NCI-H226 (cell line): ENCODE measurements around the gene PLPPR1.
"Not testable (repeated sequence)": the region's sequence is repeated elsewhere in the genome, so short reads cannot be mapped to it uniquely, and the experiment has no call there.

Experiments used
- DNase-seq: peaks from one replicate; pipeline ENCODE4 v3.0.0-alpha.2; 2015

PLPPR1 gene

GRCh38 chr9:101127369-101127768 lies 98.8 kb downstream of the PLPPR1 start:
- DNase-seq: not testable (repeated sequence)

DNA sequence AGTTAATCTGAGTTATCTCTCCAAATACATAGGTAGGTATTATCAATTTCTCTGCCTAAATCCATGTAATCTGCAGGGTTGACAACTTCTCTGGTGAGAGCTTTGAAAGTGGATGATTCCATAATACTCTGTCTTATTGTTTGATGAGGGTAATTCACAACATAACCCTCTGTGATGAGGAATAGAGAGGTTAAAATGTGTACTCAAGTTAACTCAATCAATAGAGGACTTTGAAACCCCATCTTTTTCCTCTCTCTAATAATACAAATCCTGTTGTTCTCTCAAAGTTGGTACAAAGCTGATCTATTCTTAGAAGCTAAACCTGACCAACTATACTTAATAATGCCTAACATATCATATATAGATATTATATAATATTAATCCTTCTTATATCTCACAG lies 100.1 kb downstream of the PLPPR1 start:
- DNase-seq: no peak

DNA sequence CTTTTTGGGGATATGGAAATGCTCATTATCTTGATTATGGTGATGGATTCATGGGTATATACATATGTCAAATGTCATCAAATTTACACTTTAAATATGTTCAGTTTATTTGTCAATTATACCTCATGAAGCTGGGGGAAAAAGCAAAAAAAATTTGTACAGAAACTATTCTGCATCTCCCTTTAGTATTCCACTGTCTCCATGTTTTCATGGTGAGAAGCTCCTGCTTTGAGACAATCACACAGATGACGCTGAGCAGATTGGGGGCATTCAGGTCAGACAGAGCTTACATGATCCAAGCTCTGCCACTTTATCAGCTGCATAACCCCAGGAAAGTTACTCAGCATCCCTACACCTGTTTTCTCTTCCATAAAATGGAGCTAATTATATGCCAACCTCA lies 101.5 kb downstream of the PLPPR1 start:
- DNase-seq: no peak

DNA sequence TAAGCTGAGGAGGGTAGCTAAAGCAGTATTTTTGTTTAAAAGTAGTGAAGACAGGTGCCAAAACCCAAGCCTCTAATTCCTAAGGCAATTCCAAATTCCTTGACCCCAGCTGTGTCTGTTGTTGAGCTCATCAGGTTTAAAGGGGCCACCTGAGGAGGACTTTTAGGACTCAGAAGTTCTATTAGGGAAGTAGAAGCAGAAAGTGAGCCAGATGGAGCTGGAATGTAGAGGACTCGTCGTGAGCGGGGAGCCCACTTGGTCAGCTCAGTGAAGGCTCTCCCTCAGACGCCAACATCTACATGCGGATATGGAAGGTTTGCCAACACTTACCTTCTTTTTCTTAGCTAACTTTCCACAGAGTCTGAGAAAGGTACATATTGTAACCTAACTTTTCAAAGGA lies 102.8 kb downstream of the PLPPR1 start:
- no peak for DNase-seq

GRCh38 chr9:101132801-101133200 lies 104.3 kb downstream of the PLPPR1 start:
- no peak for DNase-seq

DNA sequence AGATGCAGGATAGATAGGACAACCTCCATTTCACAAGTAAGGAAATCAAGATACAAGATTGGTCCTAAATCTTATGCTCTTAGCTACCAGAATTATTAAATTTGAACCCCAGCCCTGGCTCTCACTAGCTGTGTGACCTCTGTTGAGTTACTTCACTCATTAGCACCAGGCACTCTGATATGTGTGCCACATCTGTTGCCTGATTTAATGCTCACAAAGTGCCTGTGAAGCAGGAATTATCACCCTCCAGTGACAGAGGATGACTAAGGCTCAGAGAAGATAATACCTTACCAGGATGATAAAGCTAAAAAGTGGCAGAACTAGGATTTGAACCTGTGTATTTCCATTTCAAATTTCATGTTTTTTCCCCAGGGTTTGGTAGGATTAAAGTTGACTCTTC lies 110.0 kb downstream of the PLPPR1 start:
- DNase-seq: no peak

GRCh38 chr9:101139082-101139481 lies 110.6 kb downstream of the PLPPR1 start:
- no peak for DNase-seq

GRCh38 chr9:101140764-101141163 lies 112.2 kb downstream of the PLPPR1 start:
- DNase-seq: no peak

DNA sequence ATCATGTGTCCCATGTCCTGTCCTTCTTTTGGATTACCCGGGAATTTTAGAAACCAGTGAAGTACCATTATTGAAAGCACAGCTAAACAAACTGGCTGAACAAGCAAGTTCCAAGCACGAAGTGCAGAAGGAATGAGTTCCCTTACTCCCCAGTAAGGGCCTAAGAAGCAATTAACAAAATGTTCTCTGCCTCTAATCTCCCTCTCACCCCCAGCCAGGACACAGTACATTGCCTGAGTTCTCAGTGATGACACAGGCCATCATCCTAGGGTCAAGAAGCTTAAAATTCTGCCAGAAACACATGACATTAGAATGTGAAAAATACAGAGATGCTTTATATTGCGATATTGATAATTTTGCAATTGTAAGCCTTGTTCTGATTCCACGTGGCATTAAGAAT lies 118.0 kb downstream of the PLPPR1 start:
- DNase-seq: no peak

DNA sequence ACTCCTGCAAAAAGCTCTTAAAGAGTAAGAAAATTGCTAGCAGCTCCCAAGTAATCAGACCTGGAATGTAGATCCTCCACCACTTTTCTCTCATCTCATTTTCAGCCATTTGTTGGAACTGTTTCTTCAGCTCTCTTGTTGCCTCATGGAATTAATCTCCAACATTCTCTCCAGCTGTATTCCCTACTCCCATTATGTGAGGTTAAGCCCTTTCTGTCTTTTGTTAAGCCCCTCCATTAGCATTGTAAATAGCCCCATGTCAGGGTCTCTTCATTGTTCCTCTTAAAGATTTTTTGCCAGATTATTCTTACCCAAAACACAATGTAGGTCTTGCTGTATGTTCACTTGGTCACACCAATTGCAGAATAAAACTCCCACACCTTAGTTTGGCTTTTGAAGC lies 119.8 kb downstream of the PLPPR1 start:
- DNase-seq: no peak

DNA sequence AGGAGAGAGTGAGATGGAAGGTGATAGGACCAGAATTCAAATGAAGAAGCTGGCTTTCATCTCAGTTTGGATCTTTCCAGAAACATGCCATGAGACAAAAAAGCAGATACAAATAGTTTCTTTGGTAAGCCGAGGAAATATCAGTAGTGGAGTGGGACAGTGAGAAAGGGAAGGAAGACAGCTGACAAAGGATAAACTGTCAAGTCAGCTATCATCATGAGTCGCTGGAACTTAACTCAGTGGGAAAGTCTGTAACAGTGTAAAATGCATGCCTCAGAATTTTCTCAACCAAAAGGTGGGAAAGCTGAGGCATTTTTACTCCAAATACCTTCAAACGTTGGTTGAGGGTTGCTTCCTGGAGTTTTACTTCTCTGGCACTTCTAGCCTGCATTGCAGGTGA lies 129.8 kb downstream of the PLPPR1 start:
- no peak for DNase-seq

- DNase-seq: no peak
Observed at GRCh38 chr9:101162231-101162630, 133.7 kb downstream of the PLPPR1 start.

DNA sequence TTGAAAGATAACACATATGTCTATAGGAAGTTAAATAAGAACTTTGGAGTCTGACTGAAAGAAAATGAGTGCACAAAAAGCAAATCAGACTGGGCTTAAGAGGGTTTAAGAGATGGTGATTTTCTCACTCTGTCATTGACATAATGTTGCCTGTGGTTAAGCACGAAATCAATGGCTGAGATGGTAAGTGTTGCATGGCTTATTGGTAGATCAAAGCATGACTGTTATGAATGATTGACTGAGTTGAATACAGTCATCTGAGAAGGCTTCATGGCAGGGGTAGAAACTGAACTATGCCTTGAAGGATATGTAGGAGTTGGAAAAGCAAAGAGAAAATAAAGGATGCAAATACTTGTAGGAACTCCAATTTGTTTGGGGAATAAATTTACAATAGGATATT lies 136.6 kb downstream of the PLPPR1 start:
- DNase-seq: no peak

- no peak for DNase-seq
Observed at GRCh38 chr9:101167490-101168134, 139.1 kb downstream of the PLPPR1 start.

DNA sequence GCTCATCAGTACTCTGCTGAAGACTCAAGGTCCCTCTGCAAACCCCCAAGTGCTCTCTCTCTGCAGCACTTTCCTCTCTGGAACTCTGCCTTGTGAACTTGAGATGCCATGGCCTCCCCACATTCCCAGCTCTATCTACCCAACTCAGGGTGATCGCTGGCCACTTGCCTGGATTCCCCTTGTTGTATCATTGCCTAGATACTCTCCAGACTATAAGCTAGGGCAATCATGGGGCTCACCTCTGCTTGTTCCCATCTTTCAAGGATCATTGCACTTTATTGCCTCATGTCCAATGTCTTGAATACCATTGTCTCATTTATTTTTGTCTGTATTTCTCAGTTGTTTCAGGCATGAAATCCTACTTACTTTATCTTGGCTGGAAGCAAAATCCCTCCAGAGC lies 144.1 kb downstream of the PLPPR1 start:
- no peak for DNase-seq

DNA sequence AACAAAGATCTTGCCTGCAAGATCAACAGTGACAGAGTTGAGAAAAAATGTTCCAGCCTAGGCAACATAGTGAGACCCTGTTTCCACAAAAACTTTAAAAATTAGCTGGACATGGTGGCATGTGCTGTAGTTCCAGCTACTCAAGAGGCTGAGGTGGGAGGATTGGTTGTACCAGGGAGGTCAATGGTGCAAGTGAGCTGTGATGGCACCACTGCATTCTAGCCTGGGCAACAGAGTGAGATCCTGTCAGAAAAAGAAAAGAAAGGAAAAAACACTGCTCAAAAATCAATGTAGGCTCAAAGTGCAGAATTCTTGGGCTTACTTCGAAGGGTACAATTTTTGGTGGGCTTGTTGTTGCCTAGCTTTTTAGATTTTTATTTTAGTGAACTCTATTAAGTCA lies 145.4 kb downstream of the PLPPR1 start:
- DNase-seq: no peak

- DNase-seq: no peak
Observed at GRCh38 chr9:101176384-101176783, 147.9 kb downstream of the PLPPR1 start.

- no peak for DNase-seq
Observed at GRCh38 chr9:101184813-101185278, 156.3 kb downstream of the PLPPR1 start.

DNA sequence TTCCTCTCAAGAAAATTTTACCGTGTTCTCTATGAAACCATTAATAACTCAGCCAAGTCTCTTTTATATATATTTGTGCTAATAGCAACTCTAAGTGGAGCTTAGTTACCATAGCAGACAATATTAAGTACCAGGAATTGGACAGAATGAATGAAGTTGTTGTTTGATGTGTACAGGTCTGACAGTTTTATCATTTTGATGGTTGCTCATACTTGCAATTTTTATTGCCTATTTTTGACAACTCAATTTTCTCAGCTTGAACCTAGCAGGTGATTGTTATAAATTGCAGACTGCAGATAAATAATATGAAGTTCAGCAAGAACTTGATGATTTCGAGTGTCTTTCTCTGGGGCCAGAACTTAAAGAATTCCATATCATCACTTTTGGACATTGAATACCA lies 163.2 kb downstream of the PLPPR1 start:
- no peak for DNase-seq

DNA sequence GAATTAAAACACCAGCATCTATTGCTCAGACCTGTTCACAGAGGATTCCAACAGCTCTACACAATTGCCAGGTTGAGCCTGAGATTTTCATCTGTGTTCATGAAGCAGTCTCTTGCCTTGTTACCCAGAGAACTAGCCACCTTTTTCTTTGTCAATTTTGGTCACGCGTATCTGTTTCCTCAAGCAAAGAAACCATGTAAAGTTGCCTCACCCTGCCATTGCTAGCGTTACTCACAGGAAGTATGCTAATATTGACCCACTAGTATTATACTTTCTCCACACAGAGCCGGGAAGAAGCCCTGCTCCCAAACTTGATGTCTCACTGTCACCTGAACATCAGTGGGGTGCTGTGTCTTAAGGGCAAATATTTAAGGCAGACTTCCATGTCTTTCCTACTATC lies 168.5 kb downstream of the PLPPR1 start:
- DNase-seq: no peak

- no peak for DNase-seq
Observed at GRCh38 chr9:101200852-101201251, 172.3 kb downstream of the PLPPR1 start.

DNA sequence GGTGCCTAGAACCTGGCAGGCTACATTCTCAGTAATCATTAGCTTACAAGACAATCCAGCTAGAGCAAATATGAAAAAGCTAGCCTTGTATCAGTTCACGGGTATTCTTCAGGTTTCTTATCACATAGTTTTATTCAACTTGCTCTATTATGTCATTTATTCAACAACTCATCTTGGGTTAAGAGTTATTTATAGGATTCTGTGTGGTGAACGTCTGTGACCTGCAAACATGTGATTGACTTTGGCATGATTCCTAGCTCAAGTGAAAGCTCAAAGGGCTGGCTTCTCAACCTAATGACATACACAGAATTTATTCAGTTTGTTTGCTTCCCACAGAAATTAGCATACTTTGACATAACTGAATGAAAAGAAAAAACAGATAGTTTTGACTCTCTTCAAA lies 173.1 kb downstream of the PLPPR1 start:
- no peak for DNase-seq

DNA sequence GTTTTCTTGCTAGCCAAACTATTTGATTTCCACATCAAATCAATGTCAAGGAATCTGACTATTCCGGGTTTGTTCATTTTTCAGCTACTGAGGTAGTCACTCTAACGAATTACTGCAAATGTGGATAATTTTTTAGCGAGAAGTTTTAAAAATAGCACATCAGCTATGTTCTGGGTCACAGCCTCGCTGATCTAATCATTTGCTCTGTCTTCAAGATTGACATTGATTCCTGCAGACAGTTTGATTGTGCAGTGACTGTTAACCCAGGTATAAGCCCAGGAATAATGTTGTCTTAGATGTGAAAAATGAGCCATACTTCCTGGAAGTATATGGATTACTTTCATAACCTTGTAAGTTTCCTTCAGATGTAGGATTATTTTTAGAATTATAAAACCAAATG lies 181.1 kb downstream of the PLPPR1 start:
- no peak for DNase-seq

DNA sequence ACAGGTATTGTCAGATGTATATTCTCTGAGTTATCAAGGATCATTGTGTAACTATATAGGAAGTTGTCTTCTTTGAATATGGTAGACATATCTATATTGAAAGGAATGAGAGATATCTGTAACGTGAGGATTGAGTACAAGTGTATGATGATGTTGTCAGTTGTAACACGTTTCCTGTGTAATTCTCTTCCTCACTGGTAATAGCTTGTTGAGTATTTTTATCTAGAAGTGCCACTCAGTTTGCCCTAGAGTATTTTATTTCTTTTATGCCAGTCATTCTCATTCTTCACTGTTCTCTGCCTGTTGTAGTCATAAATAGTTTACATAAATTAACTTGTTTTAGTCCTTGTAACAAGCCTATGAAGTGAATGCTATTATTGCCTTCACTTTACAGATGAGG lies 184.1 kb downstream of the PLPPR1 start:
- DNase-seq: no peak

DNA sequence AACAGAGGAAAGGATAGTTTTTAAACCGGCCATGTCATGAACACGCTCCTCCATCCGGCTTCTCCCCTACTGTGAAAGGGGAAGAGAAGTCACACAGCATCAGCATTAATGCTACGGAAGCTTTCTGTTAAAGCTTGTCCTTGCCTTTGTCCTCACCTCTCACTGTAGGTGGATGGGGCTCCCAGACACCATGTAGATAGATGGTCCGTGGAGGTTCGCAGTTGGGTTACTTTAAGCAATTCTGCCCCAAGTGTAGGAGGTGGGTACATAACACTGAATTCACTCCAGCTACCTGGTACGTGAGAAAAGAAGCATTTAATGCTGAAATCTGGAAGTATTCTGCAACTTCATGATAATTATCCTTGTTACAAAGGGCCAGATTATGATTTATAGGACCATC lies 190.5 kb downstream of the PLPPR1 start:
- no peak for DNase-seq

DNA sequence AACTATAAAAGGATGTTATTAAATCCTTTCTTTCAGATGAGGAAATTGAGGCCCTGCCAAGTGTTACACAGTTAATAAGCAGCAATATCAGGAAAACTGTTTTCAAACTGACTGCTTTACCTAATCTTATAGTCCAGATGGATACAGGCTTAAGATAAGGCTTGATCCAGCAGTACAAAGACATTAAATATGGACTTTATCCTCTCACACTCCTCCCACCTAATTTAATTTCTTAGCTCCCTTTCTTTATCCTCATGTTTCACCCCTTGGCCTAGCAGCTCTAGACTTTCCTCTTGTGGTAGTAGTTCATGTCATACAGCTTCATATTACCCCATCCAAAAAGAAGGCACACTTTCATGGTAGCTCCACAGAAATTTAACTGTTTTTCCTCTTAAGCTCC lies 191.8 kb downstream of the PLPPR1 start:
- DNase-seq: no peak
